ENCODE measurements around the gene CLCN4.

Gene CLCN4

DNA sequence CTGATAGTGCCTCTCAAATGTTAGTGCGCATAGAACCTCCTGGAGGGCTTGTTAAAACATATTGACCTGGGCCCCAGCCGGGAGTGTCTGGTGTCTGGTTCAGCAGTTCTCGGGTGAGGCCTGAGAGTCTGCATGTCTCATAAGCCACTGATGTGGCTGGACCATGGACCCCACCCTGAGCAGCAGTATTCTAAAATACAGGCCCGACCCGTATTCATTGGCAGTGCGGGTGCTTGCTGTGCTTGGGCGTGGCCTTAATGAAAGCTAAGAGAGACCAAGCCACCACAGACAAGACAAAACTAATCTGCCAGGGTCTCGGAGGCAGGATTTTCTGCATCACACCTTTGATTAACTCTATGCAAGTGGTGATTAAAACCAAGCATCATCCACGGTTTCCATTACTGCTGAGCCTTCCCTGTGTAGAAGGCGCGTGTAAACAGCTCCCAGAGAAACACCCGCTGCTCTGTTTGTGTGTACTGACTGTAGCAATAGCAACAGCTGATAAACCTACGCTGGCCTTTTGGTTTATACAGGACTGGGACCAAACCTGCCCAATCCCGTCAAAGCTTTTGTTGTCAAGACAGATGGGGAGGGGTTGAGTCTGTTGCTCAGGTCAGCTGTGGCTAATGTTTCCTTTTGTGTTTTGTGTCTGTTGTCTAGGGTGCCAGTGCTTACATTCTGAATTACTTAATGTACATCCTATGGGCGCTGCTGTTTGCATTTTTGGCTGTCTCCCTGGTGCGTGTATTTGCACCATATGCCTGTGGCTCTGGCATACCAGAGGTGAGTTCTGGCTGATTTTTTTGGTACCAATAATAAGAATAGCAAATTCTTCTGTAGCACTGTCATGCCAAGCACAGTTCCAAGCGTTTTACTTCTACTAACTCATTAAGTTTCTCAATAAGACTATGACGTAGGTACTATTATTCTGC lies 40.8 kb downstream of the CLCN4 start:
- DNase-seq = no peak

GRCh38 chrX:10198254-10198653 lies 41.5 kb downstream of the CLCN4 start:
- no peak for DNase-seq

- peak in 1 of 5 experiments; percentile 25 for DNase-seq
Observed at GRCh38 chrX:10199212-10199611, 42.4 kb downstream of the CLCN4 start.

GRCh38 chrX:10203617-10204016 lies 46.8 kb downstream of the CLCN4 start:
- no peak for DNase-seq

GRCh38 chrX:10206317-10206716 lies 49.5 kb downstream of the CLCN4 start:
- DNase-seq = no peak

DNA sequence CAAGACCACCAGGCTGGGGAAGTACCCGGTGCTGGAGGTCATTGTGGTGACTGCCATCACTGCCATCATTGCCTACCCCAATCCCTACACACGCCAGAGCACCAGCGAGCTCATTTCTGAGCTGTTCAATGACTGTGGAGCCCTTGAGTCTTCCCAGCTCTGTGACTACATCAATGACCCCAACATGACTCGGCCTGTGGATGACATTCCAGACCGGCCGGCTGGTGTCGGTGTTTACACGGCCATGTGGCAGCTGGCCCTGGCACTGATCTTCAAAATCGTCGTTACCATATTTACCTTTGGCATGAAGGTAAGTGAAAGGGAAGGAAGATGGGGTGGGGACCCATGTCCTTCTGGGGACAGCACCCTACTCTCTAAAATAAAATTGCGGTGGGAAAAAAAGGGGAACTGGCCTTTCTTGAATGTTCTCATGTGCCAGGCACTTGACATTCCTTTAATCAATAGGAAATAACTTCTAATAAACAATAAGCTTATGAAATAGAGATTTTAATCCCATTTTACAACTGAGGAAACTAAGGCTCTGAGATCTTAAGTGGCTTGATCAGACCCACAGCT lies 51.6 kb downstream of the CLCN4 start:
- no peak for DNase-seq

DNA sequence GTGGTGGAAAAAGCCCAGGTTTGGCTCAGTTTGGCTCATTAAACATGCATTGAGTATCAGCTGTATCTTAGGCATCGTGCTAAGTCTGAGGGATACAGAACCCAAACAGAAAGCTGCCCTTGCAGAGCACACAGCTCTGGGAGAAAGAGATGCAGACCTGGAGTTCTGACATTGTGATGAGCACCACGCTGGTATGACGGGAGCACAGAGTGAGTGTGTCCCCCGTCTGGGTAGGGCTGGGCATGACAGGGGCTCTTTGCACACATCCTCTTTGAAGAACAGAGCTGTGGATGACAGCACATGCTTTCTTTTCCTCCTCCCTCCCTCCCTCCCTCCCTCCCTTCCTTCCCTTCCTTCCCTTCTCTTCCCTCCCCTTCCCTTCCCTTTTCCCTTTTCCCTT lies 52.2 kb downstream of the CLCN4 start:
- no peak for DNase-seq

DNA sequence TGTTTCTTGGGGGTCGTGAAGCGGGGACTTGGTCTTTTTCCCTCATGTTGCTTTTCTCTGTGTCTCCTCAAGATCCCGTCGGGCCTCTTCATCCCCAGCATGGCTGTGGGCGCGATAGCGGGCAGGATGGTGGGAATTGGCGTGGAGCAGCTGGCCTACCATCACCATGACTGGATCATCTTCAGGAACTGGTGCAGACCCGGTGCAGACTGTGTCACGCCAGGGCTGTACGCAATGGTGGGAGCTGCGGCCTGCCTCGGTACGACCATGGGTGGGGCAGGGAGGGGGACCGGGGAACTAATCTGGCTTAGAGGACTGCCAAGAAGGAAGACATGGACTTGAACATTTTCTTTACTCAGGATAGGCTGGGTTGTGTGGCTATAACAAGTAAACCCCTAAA lies 55.6 kb downstream of the CLCN4 start:
- DNase-seq = no peak

- no peak for DNase-seq
Observed at GRCh38 chrX:10213716-10214115, 56.9 kb downstream of the CLCN4 start.

GRCh38 chrX:10216208-10216607 lies 59.4 kb downstream of the CLCN4 start:
- DNase-seq = no peak

GRCh38 chrX:10217198-10217597 lies 60.4 kb downstream of the CLCN4 start:
- DNase-seq = no peak

DNA sequence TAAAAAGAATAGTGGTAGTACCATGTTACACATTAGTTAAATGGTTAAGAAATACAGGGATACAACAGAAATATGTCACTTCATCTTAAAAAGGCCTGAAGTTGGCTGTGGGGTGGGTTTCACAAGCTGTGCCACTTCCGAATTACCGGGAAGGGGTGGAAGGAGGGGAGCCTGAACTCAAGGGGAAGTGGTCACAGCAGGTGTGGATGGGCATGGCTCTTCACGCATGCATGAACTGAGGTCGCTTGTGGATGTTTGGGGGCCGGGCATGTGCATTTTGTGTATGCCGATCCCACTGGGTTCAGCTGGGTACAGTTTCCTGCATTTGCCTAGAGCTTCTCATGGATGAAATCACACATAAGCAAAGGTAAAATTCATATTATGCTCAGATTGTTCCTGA lies 64.9 kb downstream of the CLCN4 start:
- DNase-seq = no peak

DNA sequence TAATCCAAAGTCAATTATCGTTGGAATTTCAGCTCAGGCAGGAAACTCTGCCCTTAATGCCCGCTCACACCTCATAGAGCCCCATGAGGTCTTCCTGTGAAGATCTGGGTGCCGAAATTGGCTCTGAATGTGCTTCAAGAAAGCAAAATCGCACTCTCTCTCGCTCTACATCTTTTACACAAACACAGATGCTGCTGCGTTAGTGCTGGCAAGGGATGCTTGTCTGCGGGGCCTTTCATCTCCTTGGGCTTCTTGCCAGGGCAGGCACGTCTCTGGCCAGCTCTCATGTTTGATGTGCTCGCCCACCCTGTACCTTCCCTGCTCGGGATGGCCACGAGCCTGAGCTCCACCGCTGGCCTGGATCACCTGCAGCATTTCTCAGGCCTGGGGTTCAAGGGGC lies 66.5 kb downstream of the CLCN4 start:
- no peak for DNase-seq

- DNase-seq = no peak
Observed at GRCh38 chrX:10223781-10224180, 67.0 kb downstream of the CLCN4 start.

DNA sequence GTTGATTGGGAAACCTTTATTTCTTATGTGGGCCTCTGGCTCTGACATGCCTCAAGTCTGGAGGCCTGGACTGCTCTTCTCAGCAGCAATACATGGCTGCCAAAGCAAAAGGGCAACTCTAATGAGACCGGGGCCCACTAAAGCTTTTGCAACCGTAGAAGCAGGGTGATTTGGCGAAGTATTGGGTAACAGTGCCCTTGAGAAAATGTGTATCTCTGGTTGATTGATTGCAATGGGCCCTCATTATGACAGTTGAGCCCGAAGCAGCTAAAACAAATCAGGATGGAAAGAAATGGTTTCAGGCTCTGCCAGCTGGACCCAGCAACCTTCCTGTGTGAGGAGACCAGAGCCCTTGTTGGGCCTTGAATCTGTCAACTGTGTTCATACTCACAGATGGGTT lies 73.4 kb downstream of the CLCN4 start:
- DNase-seq = no peak

- no peak for DNase-seq
Observed at GRCh38 chrX:10231461-10231860, 74.7 kb downstream of the CLCN4 start.

- no peak for DNase-seq
Observed at GRCh38 chrX:10233173-10233572, 76.4 kb downstream of the CLCN4 start.

DNA sequence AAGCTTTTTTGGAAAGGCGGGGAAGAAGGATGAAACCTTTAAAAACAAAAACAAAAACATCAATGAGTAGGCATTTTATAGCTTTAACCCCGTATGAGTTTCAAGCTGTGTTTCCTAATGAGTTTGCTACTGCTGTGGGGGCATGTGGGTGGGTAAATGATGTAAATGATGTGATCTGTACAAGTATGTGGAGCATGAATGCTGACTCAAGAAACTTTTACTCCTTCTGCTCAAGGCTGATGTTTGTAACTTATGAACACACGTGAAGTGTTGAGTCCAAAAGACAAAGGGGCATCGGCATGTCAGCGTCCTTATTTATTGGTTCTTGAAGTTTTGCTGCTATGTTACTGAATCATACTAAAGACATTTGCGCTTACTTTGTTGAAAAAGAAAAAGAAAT lies 76.9 kb downstream of the CLCN4 start:
- DNase-seq = no peak

DNA sequence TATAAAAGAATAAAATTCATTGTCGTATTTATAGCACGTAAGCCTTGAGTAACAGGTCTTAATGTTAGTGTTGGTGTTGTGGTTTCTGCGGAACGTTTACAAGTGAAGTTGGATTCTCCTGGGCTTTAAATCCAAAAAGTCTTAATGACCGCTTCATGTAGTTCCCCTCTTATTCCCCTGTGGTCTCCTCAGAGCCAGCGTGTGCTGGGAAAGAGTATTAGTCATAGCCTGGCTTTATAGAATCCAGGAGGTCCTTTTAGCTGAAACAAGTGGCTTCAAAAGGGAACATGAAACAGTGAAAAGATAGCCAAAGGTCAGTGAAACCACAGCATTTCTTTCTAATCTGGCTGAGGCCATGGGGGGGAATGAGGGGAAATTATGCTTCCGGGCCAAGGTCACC lies 79.1 kb downstream of the CLCN4 start:
- no peak for DNase-seq

DNA sequence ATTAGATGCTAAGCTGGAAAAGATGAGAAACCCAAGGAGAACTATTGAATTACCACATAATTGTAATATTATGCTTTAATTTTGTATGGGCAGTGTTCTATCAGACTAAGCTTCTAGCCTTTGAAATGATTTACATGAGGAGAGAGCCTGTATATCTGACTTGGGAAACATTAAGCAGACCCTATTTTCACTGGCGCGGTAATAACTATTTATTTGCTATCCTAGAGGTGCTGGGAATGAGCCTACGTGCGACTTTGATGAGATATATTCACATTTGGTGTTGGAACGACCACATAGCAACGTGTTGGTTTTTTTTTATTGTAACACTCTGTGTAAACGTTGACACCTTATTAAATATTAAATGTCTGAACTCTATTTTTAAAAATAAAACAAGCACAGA lies 80.5 kb downstream of the CLCN4 start:
- no peak for DNase-seq

- DNase-seq = no peak
Observed at GRCh38 chrX:10239611-10240064, 82.9 kb downstream of the CLCN4 start.

DNA sequence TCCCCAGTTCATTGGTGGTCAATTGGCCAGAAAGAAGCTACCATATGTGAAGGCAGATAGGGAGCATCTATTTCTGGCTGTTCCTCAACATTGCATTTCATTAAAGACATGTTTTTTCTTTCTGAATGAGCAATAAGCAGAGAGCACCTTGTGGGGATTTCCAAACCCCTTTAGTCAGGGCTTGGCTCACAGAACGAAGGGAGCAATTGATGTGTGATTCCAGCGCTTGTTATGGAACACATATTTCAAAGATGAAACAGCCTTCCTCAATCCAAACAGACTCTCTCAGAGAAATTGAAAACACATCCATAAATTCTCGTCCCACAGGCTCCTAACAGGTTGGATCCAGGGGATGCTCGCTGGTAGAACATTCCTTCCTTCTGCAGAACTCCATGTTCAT lies 84.1 kb downstream of the CLCN4 start:
- no peak for DNase-seq

GRCh38 chrX:10242026-10242425 lies 85.3 kb downstream of the CLCN4 start:
- no peak for DNase-seq

GRCh38 chrX:10243106-10243505 lies 86.3 kb downstream of the CLCN4 start:
- DNase-seq = no peak

All from T-helper 2 cell (primary cell).